A549 (cell line): ENCODE data around the gene TEX44. TPM values are rescaled to one million over a fixed set of nuclear protein-coding genes. Genes with fewer than 3 reads are reported as not detected.

Source experiments
- ATAC-seq, 2 experiments: fragments of 200-7000 bp in 1 of 2; fragments of >200 bp in 1 of 2; cut with Nextera tagmentation in 1 of 2; cut with Tn5 transposase in 1 of 2; 3 replicates each; pipeline versions ENCODE4 v1.8.0 to v1.9.1; 2018 to 2020; ENCODE audit warnings: mild to moderate bottlenecking in 1 of 2, moderate library complexity in 1 of 2
- CTCF ChIA-PET: fragments of 300-600 bp; sonication (Branson Sonifier 250); formaldehyde crosslinking; extraction: SDS; loops from one replicate; lab custom pipeline; 2021; ENCODE audit warnings: antibody characterized with exemption, inconsistent platforms; lab: Yijun Ruan, JAX
- POLR2A ChIA-PET: fragments of 350-600 bp; formaldehyde crosslinking; extraction: SDS; loops from one replicate; lab custom pipeline; 2021; ENCODE audit warnings: antibody characterized with exemption, inconsistent platforms; lab: Yijun Ruan, JAX
- DNase-seq, 2 experiments: peaks; one replicate each; pipeline versions ENCODE4 v3.0.0 to v3.0.0-alpha.2; 2011 to 2016; ENCODE audit warnings: low read depth in 1 of 2, low spot score in 1 of 2
- FAIRE-seq: peaks from 2 replicates; lab custom pipeline; 2011; peaks lifted over from hg19 to GRCh38; lab: Jason Lieb, UNC
- H3K27ac ChIP-seq, 2 experiments: fragments of >200 bp; sonication (Bioruptor Twin); formaldehyde crosslinking; 3 replicates each; pipeline ENCODE4 v1.5.1; 2016 to 2017
- H3K4me1 ChIP-seq: fragments of >200 bp; sonication (Bioruptor Twin); formaldehyde crosslinking; 3 replicates; pipeline ENCODE4 v1.6.1; 2016
- H3K4me2 ChIP-seq: fragments of >200 bp; sonication (Bioruptor Twin); formaldehyde crosslinking; 3 replicates; pipeline ENCODE4 v1.6.1; 2016
- H3K4me3 ChIP-seq: fragments of >200 bp; sonication (Bioruptor Twin); formaldehyde crosslinking; 3 replicates; pipeline ENCODE4 v1.5.1; 2016
- H3K9me3 ChIP-seq: fragments of >200 bp; sonication (Bioruptor Twin); formaldehyde crosslinking; 3 replicates; pipeline ENCODE4 v1.6.1; 2016
- BHLHE40 ChIP-seq: IDR thresholded peaks from 2 replicates; pipeline ENCODE4 v1.6.1; 2012; ENCODE audit warnings: low read depth, low read length, inconsistent platforms
- CBX2 ChIP-seq: fragments of 200-600 bp; sonication (generic); IDR thresholded peaks from 2 replicates; pipeline ENCODE4 v1.6.1; 2016; ENCODE audit warnings: low read depth, mild to moderate bottlenecking, borderline replicate concordance
- E2F6 ChIP-seq: IDR thresholded peaks from 2 replicates; pipeline ENCODE4 v1.6.1; 2012; ENCODE audit warnings: low read depth, borderline replicate concordance
- EHF ChIP-seq: fragments of 250-450 bp; sonication (Bioruptor Pico); IDR thresholded peaks from 2 replicates; pipeline ENCODE4 v1.5.0; 2020; ENCODE audit warnings: mild to moderate bottlenecking
- ESRRA ChIP-seq: fragments of 150-350 bp; IDR thresholded peaks from 2 replicates; pipeline ENCODE4 v1.6.1; 2014; ENCODE audit warnings: mild to moderate bottlenecking, low read length, borderline replicate concordance
- FOSL2 ChIP-seq, 2 experiments: fragments of 450-650 bp in 1 of 2; fragments of >200 bp in 1 of 2; sonication (Bioruptor Twin) in 1 of 2; formaldehyde crosslinking; IDR thresholded peaks; 2 replicates each; pipeline versions ENCODE4 v1.5.0 to v1.6.1; 2016 to 2020; ENCODE audit warnings: mild to moderate bottlenecking in 1 of 2, moderate library complexity in 1 of 2
- GATA3 ChIP-seq: IDR thresholded peaks from 2 replicates; pipeline ENCODE4 v1.6.1; 2012; ENCODE audit warnings: borderline replicate concordance
- HDAC2 ChIP-seq: fragments of 200-600 bp; sonication (generic); IDR thresholded peaks from 2 replicates; pipeline ENCODE4 v1.6.1; 2016
- JUN ChIP-seq, 2 experiments: fragments of >200 bp; sonication (Bioruptor Twin); formaldehyde crosslinking; IDR thresholded peaks; 2 replicates in 1 of 2; 3 replicates in 1 of 2; pipeline ENCODE4 v1.6.1; 2016 to 2017
- JUNB ChIP-seq: fragments of >200 bp; sonication (Bioruptor Twin); formaldehyde crosslinking; IDR thresholded peaks from 2 replicates; pipeline ENCODE4 v1.6.1; 2016
- MAFK ChIP-seq: fragments of 450-650 bp; IDR thresholded peaks from 2 replicates; pipeline ENCODE4 v1.6.1; 2014; ENCODE audit not compliant: partially characterized antibody
- MYC ChIP-seq: IDR thresholded peaks from 2 replicates; pipeline ENCODE4 v1.6.1; 2012; ENCODE audit warnings: mild to moderate bottlenecking, inconsistent platforms, low read length, improper control_type of control experiment, borderline replicate concordance
- NFE2L2 ChIP-seq: fragments of 150-350 bp; conservative IDR thresholded peaks from 2 replicates; pipeline ENCODE4 v1.6.1; 2014; ENCODE audit warnings: low read length
- NR3C1 ChIP-seq: fragments of >200 bp; sonication (Bioruptor Twin); formaldehyde crosslinking; IDR thresholded peaks from 3 replicates; pipeline ENCODE4 v1.6.1; 2017
- POLR2AphosphoS2 ChIP-seq: conservative IDR thresholded peaks from 2 replicates; pipeline ENCODE4 v1.6.1; 2012; ENCODE audit warnings: low read length, improper control_type of control experiment, inconsistent platforms
- RAD21 ChIP-seq, 2 experiments: fragments of >200 bp in 1 of 2; sonication (Bioruptor Twin) in 1 of 2; formaldehyde crosslinking in 1 of 2; IDR thresholded peaks in 1 of 2; conservative IDR thresholded peaks in 1 of 2; 2 replicates in 1 of 2; 3 replicates in 1 of 2; pipeline ENCODE4 v1.6.1; 2012 to 2018; ENCODE audit warnings: inconsistent platforms in 1 of 2
- RFX5 ChIP-seq: fragments of 450-650 bp; IDR thresholded peaks from 2 replicates; pipeline ENCODE4 v1.7.1; 2014; ENCODE audit warnings: antibody characterized with exemption, mild to moderate bottlenecking, moderate library complexity
- SMC3 ChIP-seq: fragments of >200 bp; sonication (Bioruptor Twin); formaldehyde crosslinking; IDR thresholded peaks from 3 replicates; pipeline ENCODE4 v1.6.1; 2018; ENCODE audit warnings: inconsistent platforms
- TFCP2L1 ChIP-seq: fragments of 250-450 bp; sonication (Bioruptor Pico); IDR thresholded peaks from 2 replicates; pipeline ENCODE4 v1.5.0; 2021; ENCODE audit warnings: mild to moderate bottlenecking
- WGBS: methylation state at CpG from one replicate; pipeline ENCODE4 v1.1.6; 2017; ENCODE audit errors: missing lambda C conversion rate; 5-methylcytosine and 5-hydroxymethylcytosine counted together
- polyA plus RNA-seq, 4 experiments: library from polyadenylated mRNA; depleted of rRNA in 3 of 4; stranded (reverse); fragments of >200 nt; fragmentation: RNase III in 1 of 4; extraction: RNeasy Plus Mini Kit Qiagen cat#74134 plus additional on column Dnase treatment in 1 of 4; gene quantifications; 2 replicates in 3 of 4; 3 replicates in 1 of 4; pipeline ENCODE4 v1.2.3, GENCODE V29; 2011 to 2017
- TF ChIP-seq, protein P1 (sequence below): IDR thresholded peaks from 2 replicates; pipeline ENCODE4 v1.6.1; 2012
- TF ChIP-seq, protein P2 (sequence below): fragments of 250-450 bp; sonication (Bioruptor Pico); IDR thresholded peaks from 2 replicates; pipeline ENCODE4 v1.5.0; 2021; ENCODE audit warnings: mild to moderate bottlenecking, moderate library complexity, borderline replicate concordance
- TF ChIP-seq, protein P3 (sequence below): fragments of >200 bp; sonication (Bioruptor Twin); formaldehyde crosslinking; IDR thresholded peaks from 3 replicates; pipeline ENCODE4 v1.5.1; 2016

TEX44 gene
- polyA plus RNA-seq, 2 of the 4 experiments (the other 2 are of a cell fraction): not detected

DNA sequence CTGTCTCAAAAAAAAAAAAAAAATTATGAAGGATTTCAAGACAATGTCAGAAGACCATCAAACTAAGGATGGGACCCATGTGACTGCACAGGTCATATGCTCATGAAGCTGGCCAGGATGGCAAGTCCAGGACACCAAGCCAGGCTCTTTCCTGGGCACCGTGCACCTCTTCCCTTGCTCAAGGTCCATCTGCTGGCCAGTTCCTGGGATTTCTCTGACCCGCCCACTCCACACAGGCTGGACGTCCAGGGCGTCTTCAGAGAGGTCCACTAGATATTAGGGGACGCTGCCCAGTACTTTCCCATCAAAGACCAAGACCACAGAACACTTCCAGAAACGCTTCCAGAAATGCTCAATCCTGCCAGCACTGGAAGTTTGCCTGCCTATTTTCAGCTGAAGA, 14.3 kb downstream of the TEX44 start:
- no peak for FAIRE-seq
- CTCF ChIA-PET: interaction anchor here (0.6 to 95.1 kb wide), 4 partner anchors 15 to 89 kb away, joined by 3 to 4158 read pairs (median 6); partner anchors contain the start of gene PTMA
- POLR2A ChIA-PET: interaction anchor here (1.1 kb wide), 1 partner anchor 66 kb away, joined by 3 read pairs; no protein-coding TSS in a partner anchor
- Histone ChIP-seq H3K4me3 (no peak overlapping the region), H3K27ac (peak overlapping the region in 1 of 2 experiments; percentile 34; a peak in 2 of 6 replicates), H3K9me3 (no peaks in the 10 kb centered on the region), H3K4me1 (peaks cover 37% of the 10 kb centered on the region)
- TF ChIP-seq GATA3 (no peak), EHF (CRISPR knock-in tag) (no peak), RFX5 (no peak), RAD21 (conservative IDR thresholded peaks at IDR 0.05 in 1 of 2, IDR thresholded peaks at IDR 0.05 in 1 of 2) (no peak), FOSL2 (IDR thresholded peaks at IDR 0.05) (no peak), FOSL2 (CRISPR knock-in tag; IDR thresholded peaks at IDR 0.05) (no peak), NR3C1 (no peak), TFCP2L1 (CRISPR knock-in tag) (no peak), MAFK (no peak), HDAC2 (no peak), NFE2L2 (no peak), POLR2AphosphoS2 (no peak), ESRRA (no peak), MYC (no peak), BHLHE40 (no peak), CBX2 (no peak), E2F6 (no peak), JUN (IDR thresholded peaks at IDR 0.05) (no peak)
- TF ChIP-seq, protein P1, sequence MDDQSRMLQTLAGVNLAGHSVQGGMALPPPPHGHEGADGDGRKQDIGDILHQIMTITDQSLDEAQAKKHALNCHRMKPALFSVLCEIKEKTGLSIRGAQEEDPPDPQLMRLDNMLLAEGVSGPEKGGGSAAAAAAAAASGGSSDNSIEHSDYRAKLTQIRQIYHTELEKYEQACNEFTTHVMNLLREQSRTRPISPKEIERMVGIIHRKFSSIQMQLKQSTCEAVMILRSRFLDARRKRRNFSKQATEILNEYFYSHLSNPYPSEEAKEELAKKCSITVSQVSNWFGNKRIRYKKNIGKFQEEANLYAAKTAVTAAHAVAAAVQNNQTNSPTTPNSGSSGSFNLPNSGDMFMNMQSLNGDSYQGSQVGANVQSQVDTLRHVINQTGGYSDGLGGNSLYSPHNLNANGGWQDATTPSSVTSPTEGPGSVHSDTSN: no peak
- TF ChIP-seq, protein P2, sequence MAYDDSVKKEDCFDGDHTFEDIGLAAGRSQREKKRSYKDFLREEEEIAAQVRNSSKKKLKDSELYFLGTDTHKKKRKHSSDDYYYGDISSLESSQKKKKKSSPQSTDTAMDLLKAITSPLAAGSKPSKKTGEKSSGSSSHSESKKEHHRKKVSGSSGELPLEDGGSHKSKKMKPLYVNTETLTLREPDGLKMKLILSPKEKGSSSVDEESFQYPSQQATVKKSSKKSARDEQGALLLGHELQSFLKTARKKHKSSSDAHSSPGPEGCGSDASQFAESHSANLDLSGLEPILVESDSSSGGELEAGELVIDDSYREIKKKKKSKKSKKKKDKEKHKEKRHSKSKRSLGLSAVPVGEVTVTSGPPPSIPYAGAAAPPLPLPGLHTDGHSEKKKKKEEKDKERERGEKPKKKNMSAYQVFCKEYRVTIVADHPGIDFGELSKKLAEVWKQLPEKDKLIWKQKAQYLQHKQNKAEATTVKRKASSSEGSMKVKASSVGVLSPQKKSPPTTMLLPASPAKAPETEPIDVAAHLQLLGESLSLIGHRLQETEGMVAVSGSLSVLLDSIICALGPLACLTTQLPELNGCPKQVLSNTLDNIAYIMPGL: no peak
- TF ChIP-seq, all 56 proteins: peak for 0
- no peak overlapping the region for H3K4me2 ChIP-seq
- 69% methylated on average over 6 of the region's 6 CpGs for WGBS
- no peak for DNase-seq
- no peak for ATAC-seq

GRCh38 chr2:231611273-231612108, 18.8 kb downstream of the TEX44 start:
- DNase-seq: peak; percentile 80 to 92
- CTCF ChIA-PET: interaction anchor here (0.7 to 95.1 kb wide), 23 partner anchors 10 to 909 kb away, joined by 3 to 4158 read pairs (median 5); partner anchors contain the start of genes COPS7B, PRSS56, PTMA and TEX44
- H3K9me3 ChIP-seq: no peaks in the 10 kb centered on the region
- H3K4me1 ChIP-seq: peaks cover 35% of the 10 kb centered on the region
- TF ChIP-seq SMC3: peak; percentile 14; the same call in 1 of the 3 replicates
- no peak for TF ChIP-seq JUNB
- TF ChIP-seq, protein P3, sequence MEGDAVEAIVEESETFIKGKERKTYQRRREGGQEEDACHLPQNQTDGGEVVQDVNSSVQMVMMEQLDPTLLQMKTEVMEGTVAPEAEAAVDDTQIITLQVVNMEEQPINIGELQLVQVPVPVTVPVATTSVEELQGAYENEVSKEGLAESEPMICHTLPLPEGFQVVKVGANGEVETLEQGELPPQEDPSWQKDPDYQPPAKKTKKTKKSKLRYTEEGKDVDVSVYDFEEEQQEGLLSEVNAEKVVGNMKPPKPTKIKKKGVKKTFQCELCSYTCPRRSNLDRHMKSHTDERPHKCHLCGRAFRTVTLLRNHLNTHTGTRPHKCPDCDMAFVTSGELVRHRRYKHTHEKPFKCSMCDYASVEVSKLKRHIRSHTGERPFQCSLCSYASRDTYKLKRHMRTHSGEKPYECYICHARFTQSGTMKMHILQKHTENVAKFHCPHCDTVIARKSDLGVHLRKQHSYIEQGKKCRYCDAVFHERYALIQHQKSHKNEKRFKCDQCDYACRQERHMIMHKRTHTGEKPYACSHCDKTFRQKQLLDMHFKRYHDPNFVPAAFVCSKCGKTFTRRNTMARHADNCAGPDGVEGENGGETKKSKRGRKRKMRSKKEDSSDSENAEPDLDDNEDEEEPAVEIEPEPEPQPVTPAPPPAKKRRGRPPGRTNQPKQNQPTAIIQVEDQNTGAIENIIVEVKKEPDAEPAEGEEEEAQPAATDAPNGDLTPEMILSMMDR: peak; percentile 29; the same call in 2 of the 3 replicates
- 0 out of 2 replicates have a peak, but pooled peaks have one; percentile 34 for TF ChIP-seq FOSL2 (IDR thresholded peaks at IDR 0.05)
- TF ChIP-seq FOSL2 (CRISPR knock-in tag; IDR thresholded peaks at IDR 0.05): peak; percentile 85
- peak; percentile 45 to 65; a peak in 4 of 5 replicates for TF ChIP-seq RAD21 (conservative IDR thresholded peaks at IDR 0.05 in 1 of 2, IDR thresholded peaks at IDR 0.05 in 1 of 2)
- TF ChIP-seq, all 56 proteins: peak for 4
- 50% methylated on average over 9 of the region's 9 CpGs for WGBS
- POLR2A ChIA-PET: interaction anchor here (0.5 to 4.0 kb wide), 11 partner anchors 10 to 147 kb away, joined by 3 to 61 read pairs (median 10); partner anchors contain the start of genes NCL and PTMA
- FAIRE-seq (no peak), ATAC-seq (peak; percentile 68 to 76)
- Histone ChIP-seq H3K27ac (peak overlapping the region; percentile 90 to 95), H3K4me3 (no peak overlapping the region), H3K4me2 (peak overlapping the region; percentile 76)
